HG03139 (cell line): ENCODE results near the gene KXD1.
"Not testable (repeated sequence)": the region's sequence is repeated elsewhere in the genome, so short reads cannot be mapped to it uniquely, and the experiment has no call there.

Source experiments
- ATAC-seq: cut with Tn5 transposase; IDR thresholded peaks from one replicate; pipeline ENCODE4 v1.9.1; 2021; ENCODE audit not compliant: unreplicated experiment

Gene KXD1

DNA sequence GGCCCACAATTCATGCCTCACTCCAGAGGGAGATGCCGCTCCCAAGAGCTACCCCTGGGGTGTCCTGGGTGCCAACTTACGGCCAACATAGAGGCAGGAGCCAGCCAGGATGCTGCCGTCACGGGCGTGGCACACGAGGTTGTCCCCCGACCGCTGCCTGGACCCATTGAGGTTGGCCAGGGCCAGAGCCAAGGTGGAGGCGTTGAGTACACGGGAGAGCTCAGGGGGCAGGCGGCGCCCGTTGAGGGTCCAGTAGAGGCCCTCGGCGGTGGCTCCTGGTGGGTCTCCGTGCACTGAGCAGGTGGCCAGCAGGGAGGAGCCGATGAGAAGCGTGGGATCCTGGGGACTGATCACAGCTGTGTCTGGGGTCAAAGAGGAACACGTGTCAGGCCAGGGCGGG is 41.8 kb downstream of the KXD1 start:
- no peak for ATAC-seq

DNA sequence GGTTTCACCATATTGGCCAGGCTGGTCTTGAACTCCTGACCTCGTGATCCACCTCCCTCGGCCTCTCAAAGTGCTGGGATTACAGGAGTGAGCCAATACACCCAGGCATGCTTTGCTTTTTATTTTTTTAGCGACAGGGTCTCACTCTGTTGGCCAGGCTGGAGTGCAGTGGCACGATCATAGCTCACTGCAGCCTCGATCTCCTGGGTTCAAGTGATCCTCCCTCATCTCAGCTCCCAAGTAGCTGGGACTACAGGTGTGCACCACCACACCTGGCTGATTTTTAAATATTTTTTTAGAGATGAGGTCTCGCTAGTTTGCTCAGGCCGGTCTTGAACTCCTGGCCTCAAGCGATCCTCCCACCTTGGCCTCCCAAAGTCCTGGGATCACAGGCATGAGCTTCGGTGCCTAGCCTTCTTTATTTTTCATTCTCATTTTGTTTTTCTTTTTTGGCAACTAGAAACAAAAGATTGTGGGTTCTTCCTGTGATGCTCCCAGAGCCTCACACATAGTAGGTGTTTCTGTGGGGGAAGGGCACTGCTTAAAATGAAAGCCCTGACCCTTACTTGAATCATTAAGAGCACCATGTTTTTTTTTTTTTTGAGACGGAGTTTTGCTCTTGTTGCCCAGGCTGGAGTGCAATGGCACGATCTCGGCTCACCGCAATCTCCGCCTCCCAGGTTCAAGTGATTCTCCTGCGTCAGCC is 43.2 kb downstream of the KXD1 start:
- not testable (repeated sequence) for ATAC-seq

DNA sequence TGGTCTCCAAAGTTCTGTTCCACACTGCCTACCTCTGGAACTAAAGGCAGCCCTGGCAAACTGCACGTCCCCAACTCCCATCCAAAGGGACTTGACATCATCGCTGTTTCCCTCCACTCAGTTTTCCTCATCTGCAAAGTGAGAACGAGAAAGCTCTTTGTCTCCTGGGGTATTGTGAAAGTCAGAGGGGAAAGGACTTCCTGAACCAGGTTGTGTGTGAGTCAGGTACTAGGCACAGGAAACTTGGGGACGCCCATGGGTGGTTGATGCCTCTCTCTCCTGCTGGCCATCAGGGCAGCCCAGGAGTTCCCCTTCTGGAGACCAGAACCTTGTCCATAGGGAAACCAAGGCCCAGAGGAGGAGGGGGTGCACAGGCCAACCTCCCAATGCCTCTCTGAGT is 44.2 kb downstream of the KXD1 start:
- ATAC-seq: no peak

DNA sequence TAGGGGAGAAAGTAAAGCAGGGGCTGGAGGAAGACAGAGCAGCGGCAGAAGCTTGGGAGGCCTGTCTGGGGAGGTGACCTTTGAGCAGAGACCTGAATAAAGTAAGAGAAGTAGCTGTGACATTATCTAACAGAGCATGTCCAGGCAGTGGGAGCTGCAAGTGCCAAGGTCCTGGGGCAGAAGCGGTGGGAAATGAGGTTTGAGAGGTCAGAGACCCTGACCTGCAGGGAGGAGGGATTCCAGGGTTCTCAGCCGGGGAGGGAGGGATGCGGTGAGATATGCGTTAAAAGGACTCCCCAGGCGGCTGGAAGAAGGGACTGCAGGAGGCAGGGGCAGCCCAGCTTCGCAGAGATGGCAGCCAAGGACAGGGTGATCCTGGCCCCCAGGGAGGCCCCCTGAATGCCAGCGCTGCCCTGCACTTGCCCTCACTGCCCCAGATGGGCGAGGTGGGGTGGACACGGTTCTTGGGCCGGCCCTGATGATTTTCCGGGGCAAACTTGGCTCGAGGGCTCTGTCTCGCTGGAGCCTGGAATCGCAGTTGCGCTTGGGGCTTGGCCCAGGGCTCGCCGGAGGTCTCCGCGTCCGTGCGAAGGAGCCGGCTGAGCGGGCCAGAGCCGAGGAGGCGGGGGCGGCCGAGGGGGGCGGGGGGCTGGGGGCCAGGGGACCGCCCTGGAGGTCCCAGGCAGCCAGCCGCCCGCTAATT is 45.7 kb downstream of the KXD1 start:
- ATAC-seq: no peak

DNA sequence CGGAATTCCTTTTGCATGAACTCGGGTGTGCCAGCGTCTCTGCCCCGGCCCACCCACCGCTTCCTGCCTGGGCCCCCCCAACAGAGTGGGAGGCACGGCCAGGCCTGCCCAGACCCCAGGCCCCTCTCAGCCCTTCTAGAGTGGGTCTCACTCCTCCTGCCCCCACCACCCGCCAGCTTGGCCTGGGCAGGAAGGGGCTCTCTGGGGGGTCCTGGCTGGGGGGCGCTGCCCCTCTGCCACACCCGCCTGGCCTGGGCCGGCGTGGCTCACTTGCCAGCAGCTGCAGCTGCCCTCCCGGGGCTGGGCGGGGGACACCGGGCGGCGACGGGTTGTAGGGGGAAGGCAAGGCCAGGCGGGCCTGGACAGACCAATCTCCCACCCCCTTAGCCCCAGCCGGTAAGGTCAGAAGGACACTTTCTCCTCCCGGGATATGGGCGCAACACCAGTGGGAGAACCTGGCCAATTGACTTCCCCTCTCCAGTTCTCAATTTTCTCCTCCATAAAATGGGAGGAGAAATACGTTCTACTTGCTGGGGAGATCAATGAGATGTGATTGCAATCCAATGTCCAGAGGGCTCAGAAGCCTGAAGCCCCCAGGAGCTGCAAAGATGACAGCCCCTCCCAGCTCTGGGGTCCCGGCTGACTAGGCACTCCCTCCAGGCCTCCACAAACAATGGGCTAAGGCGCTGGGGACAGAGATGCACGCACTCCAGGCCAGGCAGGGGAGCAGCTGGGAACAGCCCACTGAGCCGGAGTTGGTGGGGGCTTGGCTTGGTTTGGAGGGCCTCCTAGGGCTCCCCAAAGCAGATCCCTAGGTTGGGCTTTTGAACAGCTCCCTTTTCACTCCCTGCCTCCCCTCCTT is 46.5 kb downstream of the KXD1 start:
- no peak for ATAC-seq

DNA sequence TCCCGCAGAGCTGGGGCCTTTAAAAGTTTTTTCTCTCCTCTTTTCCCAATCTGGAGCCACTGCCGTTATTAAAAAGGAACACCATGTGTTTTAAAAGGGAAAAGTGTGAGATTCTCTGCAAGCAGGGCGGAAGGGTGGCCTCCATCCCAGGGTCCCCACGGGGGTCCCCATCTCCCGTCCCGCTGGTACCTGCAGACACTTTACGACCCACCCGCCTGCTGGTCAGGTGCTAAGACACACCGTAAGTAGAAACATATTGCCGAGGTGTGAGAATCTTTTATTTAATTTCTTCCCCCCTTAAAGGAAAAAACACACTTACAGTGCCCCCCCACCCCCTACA is 47.1 kb downstream of the KXD1 start:
- ATAC-seq: no peak

DNA sequence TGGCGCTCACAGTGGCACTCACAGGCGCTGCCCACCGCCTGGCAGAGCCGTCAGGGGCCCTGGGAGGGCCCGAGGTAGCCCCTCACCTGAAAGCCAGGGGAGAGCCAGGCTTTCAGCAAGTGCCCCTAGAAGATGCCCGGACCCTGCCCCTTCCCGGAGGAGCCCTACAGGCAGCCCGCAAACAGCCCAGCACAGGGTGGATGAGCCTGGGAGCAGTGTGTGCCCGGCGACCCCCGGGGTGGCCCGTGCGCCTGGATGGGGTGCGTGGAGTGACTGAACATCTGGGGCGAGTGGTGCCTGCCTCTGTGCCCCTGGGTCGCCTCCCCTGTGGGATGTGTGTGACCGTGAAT is 47.5 kb downstream of the KXD1 start:
- no peak for ATAC-seq

DNA sequence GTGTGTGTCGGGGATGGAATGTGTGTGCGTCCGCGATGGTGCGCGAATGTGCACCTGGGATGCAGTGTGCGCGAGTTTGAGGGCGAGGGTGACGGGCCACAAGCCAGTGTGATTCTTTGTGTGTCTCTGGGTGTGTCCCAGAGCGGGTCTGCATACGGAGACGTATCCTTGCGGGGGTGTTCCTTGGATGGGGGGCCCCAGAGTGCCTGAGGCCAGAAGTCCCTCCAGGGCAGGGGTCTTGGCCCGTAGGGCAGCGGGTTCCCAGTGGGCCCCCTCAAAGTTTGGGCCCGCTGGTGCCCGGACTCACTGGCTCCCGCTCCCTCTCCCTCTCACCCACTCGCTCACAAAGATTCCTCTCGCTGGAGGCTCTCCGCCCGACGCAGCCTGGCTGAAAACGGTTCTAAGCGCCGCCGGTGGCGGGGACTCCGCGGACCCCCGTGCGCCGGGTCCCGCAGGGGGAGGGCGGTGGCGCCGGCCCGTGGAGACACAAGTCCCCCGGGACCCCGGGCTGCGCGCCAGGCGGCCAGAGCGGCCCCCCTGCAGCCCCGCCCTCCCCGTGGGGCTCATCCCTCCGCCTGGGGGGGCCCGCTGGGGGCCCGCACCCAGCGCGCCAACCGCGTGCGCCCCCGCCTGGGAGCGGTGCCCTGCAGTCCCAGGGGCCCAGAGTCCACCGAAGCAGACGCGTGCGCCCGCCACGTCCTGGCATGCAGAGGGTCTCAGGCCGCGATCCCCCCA is 48.0 kb downstream of the KXD1 start:
- ATAC-seq: no peak

DNA sequence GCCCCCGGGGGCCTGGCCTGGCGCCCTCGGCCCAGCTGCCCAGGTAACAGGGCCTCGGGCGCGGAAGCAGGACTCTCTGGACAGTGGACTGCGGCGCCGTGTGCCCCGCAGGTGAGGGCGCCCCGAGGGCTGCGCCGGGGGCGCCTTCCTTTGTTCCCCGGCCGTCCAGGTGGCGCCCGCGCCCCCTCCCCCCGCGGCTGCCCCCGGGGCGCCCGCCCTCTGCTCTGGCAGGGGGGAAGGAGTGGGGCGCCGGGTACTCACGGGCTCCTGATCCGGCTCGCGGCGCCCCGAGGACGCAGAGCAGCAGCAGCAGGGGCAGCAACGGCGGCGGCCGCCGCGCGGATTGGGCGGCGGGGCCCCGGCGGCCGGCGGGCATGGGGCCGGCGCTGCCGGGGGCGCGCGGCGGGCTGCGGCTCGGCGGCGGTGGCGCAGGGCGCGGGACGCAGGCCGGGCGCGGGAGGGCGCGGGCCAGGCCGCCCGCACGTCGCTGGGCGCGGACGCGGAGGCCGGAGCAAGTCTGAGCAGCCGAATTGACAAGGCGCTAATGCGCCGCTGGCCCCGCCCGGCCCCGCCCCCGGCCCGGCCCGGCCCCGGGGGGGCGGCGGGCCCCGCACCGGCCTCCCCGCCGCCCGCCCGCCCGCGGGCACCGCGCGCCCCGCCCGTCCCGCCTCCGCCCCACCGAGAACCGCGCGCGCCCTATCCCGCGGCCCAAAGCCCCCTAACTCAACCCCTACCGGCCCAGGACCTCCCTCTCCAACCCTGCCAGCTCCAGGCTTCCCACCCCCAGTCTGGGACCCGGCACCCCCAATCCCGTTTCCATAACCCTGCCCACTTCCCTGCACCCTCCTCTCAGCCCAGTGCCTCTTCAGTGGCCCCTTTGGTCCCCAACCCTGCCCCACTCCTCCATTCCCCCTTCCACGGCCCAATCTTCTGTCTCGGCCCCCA is 48.9 kb downstream of the KXD1 start, which contains the start of gene CRLF1:
CRLF1 (minus strand) TSS at position 519 of the 945 bp plus-strand sequence; CDS start at position 376, 143 bp downstream.
- ATAC-seq: no peak

DNA sequence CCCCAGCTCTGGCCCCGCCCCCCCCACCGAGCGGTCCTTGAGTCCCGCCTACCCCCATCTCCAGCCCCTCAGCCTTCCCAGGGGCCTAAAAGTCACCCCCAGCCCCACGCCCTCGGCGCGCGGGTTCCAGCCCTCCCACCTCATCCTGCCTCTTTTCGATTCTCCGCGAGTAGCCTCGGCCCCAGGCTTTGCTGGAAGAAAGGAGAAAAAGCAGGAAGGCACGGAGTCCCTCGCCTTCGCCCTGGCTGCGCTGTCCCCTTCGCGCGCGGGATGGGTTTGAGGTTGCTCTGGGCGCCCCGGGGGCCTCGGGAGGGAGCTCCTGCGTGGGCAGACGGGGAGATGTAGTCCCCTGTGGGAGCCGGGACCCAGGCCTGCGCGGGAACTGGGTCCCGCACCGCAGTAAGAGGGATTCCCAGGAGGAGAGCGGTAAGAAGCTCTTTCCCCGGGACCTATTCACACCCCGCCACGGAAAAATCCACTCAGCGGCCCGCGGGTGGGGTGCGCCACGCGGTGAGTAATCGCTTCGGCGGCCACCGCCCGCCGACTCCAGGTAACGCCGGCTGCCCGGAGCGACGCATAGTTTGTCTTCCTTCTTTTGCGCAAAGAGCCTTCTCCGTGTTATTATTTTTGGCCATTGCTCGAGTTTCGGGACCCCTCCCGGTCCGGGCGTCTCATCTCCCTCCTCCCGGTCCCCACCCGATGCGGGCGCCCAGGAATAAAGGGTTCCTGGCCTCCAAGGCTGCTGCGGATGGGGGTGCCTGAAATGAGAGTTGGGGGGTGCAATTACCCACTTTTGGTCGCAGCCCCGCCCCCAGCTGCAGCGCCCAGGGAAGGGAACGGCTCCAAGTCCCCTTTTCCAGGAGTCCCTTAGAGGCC is 49.8 kb downstream of the KXD1 start:
- ATAC-seq: no peak

DNA sequence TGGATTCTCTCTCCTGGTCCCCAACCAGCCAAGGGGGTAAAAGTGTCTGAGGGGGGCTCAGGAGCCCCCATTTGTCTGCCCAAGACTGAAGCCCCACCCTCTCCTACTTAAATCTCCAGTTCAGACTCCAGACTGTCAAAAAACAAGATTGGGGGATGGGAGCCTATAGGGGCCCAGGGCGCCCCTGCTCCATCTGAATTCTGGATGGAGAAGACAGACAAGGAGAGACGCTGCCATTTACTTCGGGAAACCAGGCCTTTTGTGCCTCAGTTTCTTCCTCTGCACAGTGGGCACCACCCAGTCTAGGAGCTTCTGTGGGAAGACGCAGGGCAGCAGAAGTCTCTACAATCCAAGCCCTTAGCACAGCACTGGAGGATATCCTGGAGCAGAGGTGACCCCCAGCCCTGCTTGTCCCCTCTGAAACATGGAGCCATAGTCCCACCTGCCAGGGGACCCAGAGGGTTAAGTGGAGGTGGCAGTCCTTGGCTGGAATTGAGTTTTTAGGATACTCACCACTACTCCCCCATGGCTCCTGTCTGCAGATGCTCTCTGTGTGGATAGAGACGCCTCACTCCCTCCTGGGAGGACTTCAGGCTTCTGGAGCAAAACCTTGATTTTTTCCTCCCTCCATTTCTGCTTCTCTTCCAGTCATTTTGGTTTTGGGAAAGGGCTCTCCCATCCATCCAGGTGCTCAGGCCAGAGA is 50.6 kb downstream of the KXD1 start:
- ATAC-seq: no peak

DNA sequence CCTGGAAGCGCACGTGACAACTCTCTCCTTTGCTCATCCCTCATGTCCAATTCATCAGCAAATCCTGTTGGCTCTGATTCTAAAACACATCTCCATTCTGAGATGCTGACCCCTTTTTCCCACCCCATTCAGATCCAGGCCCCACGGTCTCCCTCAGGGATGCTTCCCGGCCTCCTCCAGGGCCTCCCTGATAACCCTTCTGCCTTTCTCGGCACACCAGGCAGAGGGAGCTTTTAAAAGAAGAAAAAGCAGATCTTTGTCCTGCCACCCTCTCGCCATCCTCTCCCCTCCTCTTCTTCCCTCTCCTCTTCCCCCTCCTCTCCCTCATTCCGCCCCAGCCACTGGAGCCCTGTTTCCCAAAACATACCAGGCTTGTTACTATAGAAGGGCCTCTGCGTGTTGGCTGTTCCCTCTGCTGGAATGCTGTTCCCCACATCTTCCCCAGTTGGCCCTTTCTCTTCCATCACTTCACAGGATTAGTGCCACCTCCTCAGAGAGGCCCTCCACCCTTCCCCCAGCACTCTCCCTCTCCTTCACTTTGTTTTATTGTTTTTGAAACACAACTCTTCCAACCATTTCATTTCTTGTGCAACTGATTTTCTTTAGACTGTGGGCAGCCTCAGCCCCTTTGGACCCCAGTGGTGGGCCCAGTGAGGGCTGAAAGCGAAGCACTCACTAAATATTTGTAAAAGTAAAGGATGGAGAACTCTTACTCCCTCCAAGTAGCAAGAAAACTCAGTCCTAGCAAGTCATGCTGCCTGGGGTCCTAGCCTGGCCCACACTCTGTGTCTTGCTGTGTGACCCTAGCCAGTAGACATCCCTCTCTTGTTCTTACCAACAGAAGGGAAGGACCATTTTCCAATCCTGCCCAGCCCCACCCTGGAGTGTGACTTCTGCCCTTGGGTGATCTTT is 51.4 kb downstream of the KXD1 start:
- no peak for ATAC-seq

DNA sequence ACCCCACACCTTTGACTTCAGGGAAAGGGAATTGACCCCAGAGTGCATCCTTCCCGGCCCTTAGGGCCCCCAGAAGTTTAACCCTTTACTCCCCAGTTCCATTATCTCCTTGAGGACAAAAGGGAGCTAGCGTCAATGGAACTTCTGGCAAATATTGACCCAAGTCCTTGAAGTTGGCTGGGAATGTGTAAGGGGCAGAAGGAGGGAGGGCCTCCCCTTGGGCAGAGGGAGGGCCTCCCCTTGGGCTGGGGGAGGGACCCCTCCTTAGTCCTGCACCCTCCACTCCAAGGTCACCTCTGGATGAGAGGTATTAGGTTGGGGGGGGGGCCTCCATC is 52.0 kb downstream of the KXD1 start:
- no peak for ATAC-seq

DNA sequence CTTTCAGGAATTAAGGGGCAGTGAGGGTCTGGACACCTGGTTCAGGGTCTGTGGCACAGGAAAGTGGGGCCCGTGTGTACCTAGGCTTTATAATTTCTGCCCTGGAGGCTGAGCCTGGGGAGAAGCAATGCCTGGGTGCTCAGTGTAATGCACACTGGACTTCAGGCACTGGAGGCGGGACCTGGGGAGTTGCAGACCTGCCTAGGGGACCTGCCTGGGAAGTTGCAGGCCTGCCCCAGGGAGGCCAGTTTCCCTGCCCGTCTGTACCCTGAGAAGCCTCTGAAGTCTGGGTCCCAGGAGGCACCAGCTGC is 52.5 kb downstream of the KXD1 start:
- no peak for ATAC-seq

DNA sequence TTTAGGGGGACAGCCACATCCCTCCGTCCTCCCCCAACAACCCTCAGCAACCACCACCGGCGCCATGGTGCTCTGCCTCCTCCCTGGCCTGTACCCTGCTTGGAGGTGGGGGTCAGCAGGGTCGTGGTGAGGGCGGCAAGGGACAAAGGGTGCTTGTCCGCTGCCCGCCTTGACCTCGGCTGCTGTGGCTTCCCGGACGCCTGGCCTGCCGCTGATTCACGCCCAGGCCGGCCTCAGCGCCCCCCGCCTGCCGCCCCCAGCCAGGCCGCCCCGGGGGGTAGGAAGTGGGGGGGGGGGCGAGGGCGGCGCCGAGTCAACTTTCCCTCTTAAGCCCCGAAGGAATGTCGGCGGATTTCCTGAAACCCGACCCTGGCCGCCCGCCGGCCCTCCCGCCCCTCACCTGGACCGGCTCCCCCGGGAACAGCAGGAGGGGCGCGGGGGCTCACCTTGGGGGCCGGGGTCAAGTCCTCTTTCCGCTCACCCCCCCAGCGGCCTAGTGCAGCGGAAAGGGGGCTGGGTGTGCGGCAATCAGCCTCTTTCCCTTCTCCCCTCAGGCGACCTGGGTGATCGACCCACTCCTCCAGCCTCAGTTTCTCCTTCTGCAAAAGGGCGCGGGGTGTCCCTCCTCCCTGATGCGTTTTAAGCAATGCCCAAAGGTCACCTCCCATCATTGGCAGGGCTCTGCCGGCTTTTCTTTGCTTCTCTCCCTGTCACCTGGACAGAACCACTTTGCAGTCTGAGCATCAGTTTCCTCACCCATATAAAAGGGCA is 53.1 kb downstream of the KXD1 start:
- ATAC-seq: no peak

DNA sequence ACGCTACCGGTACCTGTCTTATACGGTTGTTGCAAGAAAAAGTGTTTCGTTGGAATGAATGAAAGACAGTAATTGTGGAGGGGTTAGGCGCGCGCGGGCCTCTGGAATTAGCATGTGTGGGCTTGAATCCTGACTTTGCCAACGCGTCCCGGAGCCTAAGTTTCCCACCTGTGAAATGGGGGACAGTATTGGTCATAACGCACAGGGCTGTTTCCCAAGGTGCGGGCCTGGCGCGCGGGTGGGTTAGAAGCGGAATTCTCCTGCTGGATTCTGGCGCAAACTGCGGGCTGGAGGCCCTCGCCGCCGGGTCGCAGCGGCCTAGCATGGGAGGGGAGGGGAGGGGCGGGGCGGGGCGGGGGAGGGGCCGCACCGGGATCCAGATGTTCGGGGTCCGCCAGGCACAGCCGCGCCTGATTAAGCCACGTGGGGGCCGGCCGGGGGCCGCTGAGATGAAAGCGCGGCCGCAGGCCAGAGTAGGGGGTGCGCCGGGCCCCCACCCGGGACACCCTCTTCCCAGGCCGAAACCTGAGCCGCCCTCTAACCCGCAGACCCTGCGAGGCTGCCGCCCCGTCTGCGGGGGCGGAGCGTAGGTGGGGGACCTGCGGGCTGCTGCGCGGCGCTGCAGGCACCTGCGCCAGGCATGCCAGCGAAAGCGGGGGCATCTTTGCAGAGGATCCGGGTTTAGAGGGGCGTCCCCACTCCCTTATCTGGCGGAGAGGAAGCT is 53.8 kb downstream of the KXD1 start:
- no peak for ATAC-seq
